Activated CD8-positive, alpha-beta memory T cell treated with anti-CD3 and anti-CD28 coated beads, Interleukin-2, amount 10 ng/mL, durations not matched to agents 7 days and 5 days (primary cell): Measurements from ENCODE around the gene CCL27. TPM values are rescaled to one million over a fixed set of nuclear protein-coding genes. Genes with fewer than 3 reads are reported as not detected.
"Not testable (repeated sequence)": the region's sequence is repeated elsewhere in the genome, so short reads cannot be mapped to it uniquely, and the experiment has no call there.

Experiments
- ATAC-seq: fragments of 150-1000 bp; cut with Tn5 transposase; one replicate; pipeline ENCODE4 v1.10.0; 2021; ENCODE audit warnings: moderate library complexity
- CTCF ChIA-PET: fragments of 350-600 bp; sonication (Branson Sonifier 250); formaldehyde crosslinking; loops from one replicate; lab custom pipeline; 2021; ENCODE audit warnings: antibody characterized with exemption; lab: Charles Lee
- DNase-seq: peaks from one replicate; pipeline ENCODE4 v3.0.0-alpha.2; 2020
- H3K27ac Mint-ChIP-seq: one replicate; pipeline ENCODE4 v1.8.0; 2021; ENCODE audit warnings: mild to moderate bottlenecking, mixed read lengths
- H3K27me3 Mint-ChIP-seq: one replicate; pipeline ENCODE4 v1.8.0; 2021; ENCODE audit warnings: mixed read lengths
- H3K36me3 Mint-ChIP-seq: one replicate; pipeline ENCODE4 v1.8.0; 2021; ENCODE audit warnings: mild to moderate bottlenecking, mixed read lengths
- H3K4me1 Mint-ChIP-seq: one replicate; pipeline ENCODE4 v1.8.0; 2021; ENCODE audit warnings: mixed read lengths
- H3K4me3 Mint-ChIP-seq: one replicate; pipeline ENCODE4 v1.8.0; 2021; ENCODE audit warnings: mild to moderate bottlenecking, moderate library complexity, mixed read lengths
- H3K9me3 Mint-ChIP-seq: one replicate; pipeline ENCODE4 v1.8.0; 2022; ENCODE audit warnings: low read depth, mixed read lengths
- total RNA-seq, 2 experiments: library from RNA; stranded (reverse); gene quantifications; one replicate each; pipeline ENCODE4 v1.2.3, GENCODE V29; 2021

CCL27 gene
- total RNA-seq, 2 experiments from 2014 or later = not detected

DNA sequence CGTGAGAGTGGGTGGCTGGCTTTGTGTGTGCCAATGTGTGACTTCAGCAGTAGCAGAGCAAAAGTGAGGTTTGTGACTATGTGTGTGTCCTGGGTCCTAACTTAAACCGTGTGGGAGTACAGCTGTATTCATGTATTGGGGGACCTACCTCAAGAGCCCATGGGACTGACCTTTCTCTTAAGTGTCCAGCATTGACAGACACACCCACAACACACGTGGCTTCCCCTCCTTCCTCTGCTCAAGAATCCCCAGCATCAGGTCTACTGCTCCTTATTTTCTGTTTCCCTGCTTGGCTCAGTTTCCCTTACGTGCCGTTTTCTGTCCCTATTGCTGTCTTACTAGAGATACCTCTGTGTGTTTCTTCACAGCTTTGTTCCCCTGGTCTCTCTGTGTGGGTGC is 9.9 kb downstream of the CCL27 start:
- ATAC-seq (no peak), DNase-seq (no peak)
- Mint-ChIP-seq H3K36me3 (peaks cover 16% of the 10 kb centered on the region), H3K27ac (no peak overlapping the region), H3K4me3 (no peak overlapping the region), H3K9me3 (no peaks in the 10 kb centered on the region), H3K4me1 (peaks cover 21% of the 10 kb centered on the region), H3K27me3 (no peaks in the 10 kb centered on the region)
- CTCF ChIA-PET = interaction anchor here (1.2 to 10.7 kb wide), 2 partner anchors 8 kb away, joined by 3 to 124 read pairs; partner anchors contain the start of gene CCL27

DNA sequence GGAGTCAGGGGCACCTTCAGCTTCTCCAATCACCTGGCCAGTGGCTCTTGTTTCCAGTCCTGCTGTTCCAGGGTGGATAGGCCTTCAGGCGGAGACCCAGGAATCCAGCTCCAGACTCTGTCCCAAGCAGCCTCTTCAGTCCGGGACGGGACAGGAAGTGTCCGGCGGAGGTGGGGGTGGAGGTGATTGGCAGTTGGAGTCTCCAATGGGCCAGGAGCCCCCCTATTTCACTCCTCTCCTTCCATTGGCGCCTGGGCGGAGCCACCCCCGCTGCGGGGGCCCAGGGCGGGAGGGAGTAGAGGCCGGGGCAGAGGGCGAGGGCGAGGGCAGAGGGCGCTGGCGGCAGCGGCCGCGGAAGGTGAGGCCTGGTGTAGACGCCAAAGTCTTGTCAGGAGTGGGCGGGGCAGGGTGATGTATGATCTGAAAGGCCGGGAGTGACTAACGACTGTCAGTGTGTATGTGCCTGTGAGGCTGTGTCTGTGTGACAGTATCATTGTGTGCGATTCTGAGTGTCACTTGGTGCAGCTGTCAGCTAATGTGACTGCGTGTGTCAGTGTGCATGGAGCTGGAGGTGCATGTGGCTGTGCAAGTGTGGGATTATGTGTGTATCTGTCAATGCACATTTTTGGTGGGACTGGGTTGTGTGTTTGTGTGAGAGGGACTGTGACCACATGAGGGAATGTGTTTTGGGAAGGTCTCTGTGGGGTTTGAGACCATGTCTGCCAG is 10.4 kb downstream of the CCL27 start, which contains the start of gene IL11RA:
TSS of gene IL11RA (plus strand) at position 310 of the 726 bp plus-strand sequence. CDS start 3,033 bp downstream, outside the sequence.
- Mint-ChIP-seq H3K27ac (no peak within 1 kb of the TSS), H3K36me3 (peaks cover 17% of the 10 kb centered on the region), H3K4me1 (peaks cover 25% of the 10 kb centered on the region), H3K27me3 (no peaks in the 10 kb centered on the region), H3K4me3 (no peak within 1 kb of the TSS), H3K9me3 (no peaks in the 10 kb centered on the region)
- peak; percentile 35 for ATAC-seq
- peak; percentile 62 for DNase-seq
- CTCF ChIA-PET = interaction anchor here (0.6 to 10.7 kb wide), 4 partner anchors 8 to 475 kb away, joined by 3 to 124 read pairs (median 3); partner anchors contain the start of gene CCL27

DNA sequence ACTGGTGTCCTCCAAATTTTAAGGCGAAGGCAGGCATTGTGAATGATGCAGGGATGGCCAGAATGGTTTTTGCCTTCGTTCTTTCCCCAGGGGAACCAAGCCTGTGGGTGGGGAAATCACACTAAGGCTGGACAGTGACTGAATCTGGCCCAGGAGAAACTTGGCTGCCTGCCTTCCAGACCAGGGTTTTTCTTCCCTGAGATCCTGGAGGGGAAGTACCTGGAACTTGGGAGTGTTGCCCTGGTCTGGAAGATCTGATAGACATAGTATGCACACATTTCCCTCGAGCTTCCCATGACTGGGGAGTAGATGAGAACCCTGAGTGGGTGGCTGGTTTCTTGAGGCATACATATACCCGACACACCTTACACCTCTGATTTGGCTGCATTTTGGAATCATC is 11.1 kb downstream of the CCL27 start:
- CTCF ChIA-PET = interaction anchor here (0.6 to 10.7 kb wide), 2 partner anchors 9 to 476 kb away, joined by 3 to 124 read pairs; partner anchors contain the start of gene CCL27
- no peak for ATAC-seq
- no peak overlapping the region for H3K4me3 Mint-ChIP-seq
- no peak overlapping the region for H3K27ac Mint-ChIP-seq
- peaks cover 26% of the 10 kb centered on the region for H3K4me1 Mint-ChIP-seq
- no peaks in the 10 kb centered on the region for H3K9me3 Mint-ChIP-seq
- peaks cover 17% of the 10 kb centered on the region for H3K36me3 Mint-ChIP-seq
- no peak for DNase-seq
- no peaks in the 10 kb centered on the region for H3K27me3 Mint-ChIP-seq

DNA sequence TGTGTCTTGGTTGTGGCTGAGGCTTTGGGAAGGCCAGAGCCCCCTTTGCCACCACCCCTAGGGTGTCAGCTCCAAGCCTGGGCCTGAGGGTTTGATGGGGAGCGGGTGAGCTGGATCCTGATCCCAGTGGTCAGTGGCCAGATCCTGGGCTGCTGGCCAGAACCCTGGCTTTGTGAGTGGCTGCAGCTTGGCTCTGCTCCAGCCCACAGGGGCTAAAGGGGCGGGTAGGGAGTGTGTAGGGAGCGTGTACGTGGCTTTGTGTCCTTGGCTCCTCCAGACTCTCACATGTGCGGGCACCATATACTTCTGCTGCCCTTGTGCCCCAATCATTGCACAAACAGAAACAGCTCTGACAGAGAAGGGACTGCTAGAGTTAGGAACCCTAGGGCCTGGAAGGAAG is 11.6 kb downstream of the CCL27 start:
- H3K36me3 Mint-ChIP-seq = peaks cover 17% of the 10 kb centered on the region
- no peak for DNase-seq
- H3K27ac Mint-ChIP-seq = no peak overlapping the region
- no peaks in the 10 kb centered on the region for H3K9me3 Mint-ChIP-seq
- H3K4me1 Mint-ChIP-seq = peaks cover 31% of the 10 kb centered on the region
- H3K4me3 Mint-ChIP-seq = no peak overlapping the region
- no peak for ATAC-seq
- CTCF ChIA-PET = interaction anchor here (10.7 kb wide), 1 partner anchor 10 kb away, joined by 124 read pairs; the partner anchor contains the start of gene CCL27
- no peaks in the 10 kb centered on the region for H3K27me3 Mint-ChIP-seq

DNA sequence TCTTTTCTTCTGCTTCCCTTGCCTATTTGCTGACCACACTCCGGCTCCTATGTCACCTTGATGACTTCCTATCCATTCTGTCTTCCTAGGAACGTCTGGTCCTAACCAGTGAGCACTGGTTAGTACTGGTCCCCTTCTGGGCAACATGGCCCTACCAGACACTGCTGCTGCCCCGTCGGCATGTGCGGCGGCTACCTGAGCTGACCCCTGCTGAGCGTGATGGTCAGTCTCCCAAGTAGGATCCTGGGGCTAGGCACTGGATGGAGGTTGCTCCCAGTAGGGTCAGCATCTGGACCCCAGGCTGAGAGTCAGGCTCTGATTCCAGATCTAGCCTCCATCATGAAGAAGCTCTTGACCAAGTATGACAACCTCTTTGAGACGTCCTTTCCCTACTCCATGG is 13.8 kb downstream of the CCL27 start:
- no peak for ATAC-seq
- CTCF ChIA-PET = interaction anchor here (1.3 to 10.7 kb wide), 3 partner anchors 12 to 48 kb away, joined by 3 to 124 read pairs (median 110); partner anchors contain the start of genes CCL27 and SIGMAR1
- DNase-seq = no peak
- Mint-ChIP-seq H3K4me3 (peak overlapping the region; percentile 15), H3K27ac (no peak overlapping the region), H3K36me3 (peaks cover 17% of the 10 kb centered on the region), H3K27me3 (no peaks in the 10 kb centered on the region), H3K9me3 (no peaks in the 10 kb centered on the region), H3K4me1 (peaks cover 33% of the 10 kb centered on the region)

DNA sequence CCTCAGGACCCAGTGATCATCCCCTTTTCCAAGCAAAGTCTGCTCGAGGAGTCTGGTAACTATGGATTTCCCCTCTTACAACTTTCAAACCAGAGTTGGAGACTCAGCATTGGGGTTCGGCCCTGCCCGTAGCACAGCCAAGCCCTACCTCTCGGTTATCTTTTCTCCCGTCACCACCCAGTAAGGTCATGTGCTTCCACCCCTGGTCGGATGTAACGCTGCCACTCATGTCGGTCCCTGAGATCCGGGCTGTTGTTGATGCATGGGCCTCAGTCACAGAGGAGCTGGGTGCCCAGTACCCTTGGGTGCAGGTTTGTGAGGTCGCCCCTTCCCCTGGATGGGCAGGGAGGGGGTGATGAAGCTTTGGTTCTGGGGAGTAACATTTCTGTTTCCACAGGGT is 14.8 kb downstream of the CCL27 start:
- ATAC-seq (no peak), DNase-seq (no peak)
- no peaks in the 10 kb centered on the region for H3K9me3 Mint-ChIP-seq
- peak overlapping the region; percentile 87 for H3K27ac Mint-ChIP-seq
- H3K36me3 Mint-ChIP-seq = peaks cover 17% of the 10 kb centered on the region
- H3K27me3 Mint-ChIP-seq = no peaks in the 10 kb centered on the region
- H3K4me1 Mint-ChIP-seq = peaks cover 28% of the 10 kb centered on the region
- H3K4me3 Mint-ChIP-seq = peak overlapping the region; percentile 92
- CTCF ChIA-PET = interaction anchor here (0.7 to 10.7 kb wide), 6 partner anchors 12 to 56 kb away, joined by 3 to 124 read pairs (median 6); partner anchors contain the start of genes CCL27, RPP25L and SIGMAR1

DNA sequence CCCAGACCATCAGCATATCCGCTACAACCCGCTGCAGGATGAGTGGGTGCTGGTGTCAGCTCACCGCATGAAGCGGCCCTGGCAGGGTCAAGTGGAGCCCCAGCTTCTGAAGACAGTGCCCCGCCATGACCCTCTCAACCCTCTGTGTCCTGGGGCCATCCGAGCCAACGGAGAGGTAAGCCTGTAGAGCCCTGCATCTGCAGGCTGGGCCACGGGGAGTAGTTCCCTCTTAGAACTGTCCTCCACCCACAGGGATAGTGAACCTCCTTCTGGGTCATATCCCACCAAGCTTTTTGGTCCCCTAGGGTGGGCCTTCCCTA is 15.4 kb downstream of the CCL27 start:
- peaks cover 17% of the 10 kb centered on the region for H3K36me3 Mint-ChIP-seq
- no peaks in the 10 kb centered on the region for H3K9me3 Mint-ChIP-seq
- CTCF ChIA-PET = interaction anchor here (0.9 to 10.7 kb wide), 14 partner anchors 11 to 338 kb away, joined by 3 to 124 read pairs (median 5); partner anchors contain the start of genes CCL27, DCTN3, RPP25L and SIGMAR1
- peak overlapping the region; percentile 87 for H3K27ac Mint-ChIP-seq
- H3K4me3 Mint-ChIP-seq = peak overlapping the region; percentile 92
- H3K4me1 Mint-ChIP-seq = peaks cover 24% of the 10 kb centered on the region
- ATAC-seq (no peak), DNase-seq (no peak)
- no peaks in the 10 kb centered on the region for H3K27me3 Mint-ChIP-seq

DNA sequence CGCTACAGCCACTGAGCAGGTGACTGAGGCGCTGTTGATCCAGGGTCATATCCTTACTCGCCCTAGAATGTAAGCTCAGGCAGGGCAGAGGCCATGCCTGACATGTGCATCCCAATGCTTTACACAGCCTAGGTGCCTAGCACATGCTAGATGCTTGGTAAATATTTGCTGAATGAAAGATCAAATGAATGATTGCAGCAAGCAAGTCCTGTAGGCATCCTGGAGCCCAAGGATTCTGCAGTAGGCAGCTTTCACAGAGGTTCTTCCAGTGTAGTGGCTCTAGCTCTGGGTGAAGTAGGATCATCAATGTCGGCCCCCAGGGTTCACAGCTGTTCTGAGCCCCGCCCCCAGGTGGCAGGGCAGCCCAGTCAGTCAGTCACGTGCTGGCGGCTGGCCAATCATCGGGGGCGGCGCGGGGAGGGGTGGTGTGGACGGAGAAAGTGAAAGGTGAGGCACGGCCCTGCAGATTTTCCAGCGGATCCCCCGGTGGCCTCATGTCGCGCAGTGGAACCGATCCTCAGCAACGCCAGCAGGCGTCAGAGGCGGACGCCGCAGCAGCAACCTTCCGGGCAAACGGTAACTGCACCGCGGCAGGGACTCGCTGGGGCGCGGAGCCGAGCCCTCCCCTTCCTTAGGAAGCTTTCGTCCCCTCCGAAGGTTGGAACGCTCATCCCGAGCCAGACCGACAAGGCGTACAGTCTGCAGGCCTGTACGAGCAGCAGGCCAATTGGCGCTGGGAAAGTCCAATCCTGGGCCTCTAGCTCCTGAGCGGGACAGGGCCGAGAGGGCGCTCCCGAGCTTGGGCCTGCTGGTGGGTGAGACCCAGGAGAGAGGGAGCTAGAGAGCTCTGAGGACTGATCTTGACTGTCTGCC is 16.0 kb downstream of the CCL27 start, which contains the start of gene GALT:
TSS of gene GALT (plus strand) at position 465 of the 873 bp plus-strand sequence. CDS start at position 495, 30 bp downstream.
- CTCF ChIA-PET = interaction anchor here (0.9 to 10.7 kb wide), 14 partner anchors 11 to 339 kb away, joined by 3 to 124 read pairs (median 5); partner anchors contain the start of genes CCL27, DCTN3, RPP25L and SIGMAR1

DNA sequence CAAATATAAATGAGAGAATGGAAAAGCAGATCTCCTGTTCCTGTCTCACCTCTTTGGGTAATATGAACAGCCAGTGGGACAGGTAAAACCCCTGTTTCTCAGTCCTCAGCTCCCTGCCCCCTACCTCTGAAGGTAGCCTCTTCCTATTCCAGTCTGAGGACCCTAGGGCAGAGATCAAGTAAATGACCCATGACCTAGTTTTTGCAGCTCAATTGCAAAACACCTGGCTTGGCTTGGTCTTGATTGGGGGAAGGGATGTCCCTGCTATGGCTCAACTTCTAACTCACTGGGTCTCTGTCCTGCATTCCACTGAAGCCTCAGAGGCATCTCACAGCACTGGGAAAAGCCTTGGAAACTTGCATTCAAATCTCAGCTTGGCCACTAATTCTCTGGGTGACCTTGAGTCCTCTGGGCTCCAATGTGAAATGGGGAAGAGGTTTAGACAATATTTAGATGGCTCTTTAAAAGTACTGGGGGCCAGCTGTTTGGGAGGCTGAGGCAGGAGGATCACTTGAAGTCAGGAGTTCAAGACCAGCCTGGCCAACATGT is 17.6 kb downstream of the CCL27 start:
- H3K27ac Mint-ChIP-seq = no peak overlapping the region
- H3K4me3 Mint-ChIP-seq = no peak overlapping the region
- DNase-seq (no peak), ATAC-seq (no peak)
- peaks cover 25% of the 10 kb centered on the region for H3K4me1 Mint-ChIP-seq
- H3K27me3 Mint-ChIP-seq = no peaks in the 10 kb centered on the region
- CTCF ChIA-PET = interaction anchor here (0.7 to 10.7 kb wide), 6 partner anchors 8 to 56 kb away, joined by 3 to 124 read pairs (median 20); partner anchors contain the start of genes CCL27 and SIGMAR1
- peaks cover 16% of the 10 kb centered on the region for H3K36me3 Mint-ChIP-seq
- H3K9me3 Mint-ChIP-seq = no peaks in the 10 kb centered on the region

More for the DNA sequence above, 16.0 kb downstream of the CCL27 start, which contains the start of gene GALT:
- peaks cover 17% of the 10 kb centered on the region for H3K36me3 Mint-ChIP-seq
- H3K4me1 Mint-ChIP-seq = peaks cover 24% of the 10 kb centered on the region
- peak; percentile 98 for DNase-seq
- H3K9me3 Mint-ChIP-seq = no peaks in the 10 kb centered on the region
- H3K27me3 Mint-ChIP-seq = no peaks in the 10 kb centered on the region
- H3K4me3 Mint-ChIP-seq = peak within 1 kb of the TSS; percentile 92
- peak within 1 kb of the TSS; percentile 87 for H3K27ac Mint-ChIP-seq
- ATAC-seq = peak; percentile 88

DNA sequence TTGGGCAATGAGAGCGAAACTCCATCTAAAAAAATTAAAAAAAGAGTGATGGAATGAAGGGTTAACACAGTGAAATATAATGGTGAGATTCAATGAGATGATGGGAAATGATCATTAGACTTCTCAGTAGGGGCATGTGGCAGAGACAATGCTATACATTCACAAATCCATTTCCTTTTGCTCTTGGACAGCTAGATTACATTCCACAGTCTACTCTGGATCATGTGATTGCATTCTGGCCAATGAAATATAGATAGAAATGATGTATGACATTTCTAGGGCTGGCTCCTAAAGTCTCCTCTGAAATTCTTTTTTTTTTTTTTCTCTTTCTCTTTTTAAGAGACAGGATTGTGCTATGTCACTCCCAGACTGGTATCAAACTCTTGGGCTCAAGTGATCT is 19.8 kb downstream of the CCL27 start:
- Mint-ChIP-seq H3K4me3 (no peak overlapping the region), H3K4me1 (peaks cover 24% of the 10 kb centered on the region), H3K27me3 (no peaks in the 10 kb centered on the region), H3K27ac (no peak overlapping the region), H3K36me3 (peaks cover 2% of the 10 kb centered on the region), H3K9me3 (no peaks in the 10 kb centered on the region)
- CTCF ChIA-PET = interaction anchor here (0.9 to 6.7 kb wide), 3 partner anchors 7 to 60 kb away, joined by 3 to 110 read pairs (median 4); partner anchors contain the start of gene SIGMAR1
- no peak for DNase-seq
- ATAC-seq = no peak

DNA sequence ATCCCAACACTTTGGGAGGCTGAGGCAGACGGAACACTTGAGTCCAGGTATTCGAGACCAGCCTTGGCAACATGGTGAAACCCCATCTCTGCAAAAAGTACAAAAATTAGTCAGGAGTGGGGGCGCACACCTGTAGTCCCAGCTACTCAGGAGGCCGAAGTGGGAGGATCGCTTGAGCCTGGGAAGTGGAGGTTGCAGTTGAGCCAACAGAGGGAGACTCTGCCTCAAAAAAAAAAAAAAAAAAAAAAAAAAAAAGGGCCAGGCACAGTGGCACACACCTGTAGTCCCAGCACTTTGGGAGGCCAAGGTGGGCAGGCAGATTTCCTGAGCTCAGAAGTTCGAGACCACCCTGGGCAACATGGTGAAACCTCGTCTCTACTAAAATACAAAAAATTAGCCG is 23.1 kb downstream of the CCL27 start:
- CTCF ChIA-PET = interaction anchor here (0.7 to 12.5 kb wide), 6 partner anchors 6 to 444 kb away, joined by 3 to 293 read pairs (median 28); partner anchors contain the start of genes ARID3C, CCL27, DCTN3 and GALT
- not testable (repeated sequence) for H3K4me3 Mint-ChIP-seq, H3K9me3 Mint-ChIP-seq, H3K27ac Mint-ChIP-seq, H3K36me3 Mint-ChIP-seq, DNase-seq, ATAC-seq, H3K27me3 Mint-ChIP-seq
- peaks cover 30% of the 10 kb centered on the region for H3K4me1 Mint-ChIP-seq

DNA sequence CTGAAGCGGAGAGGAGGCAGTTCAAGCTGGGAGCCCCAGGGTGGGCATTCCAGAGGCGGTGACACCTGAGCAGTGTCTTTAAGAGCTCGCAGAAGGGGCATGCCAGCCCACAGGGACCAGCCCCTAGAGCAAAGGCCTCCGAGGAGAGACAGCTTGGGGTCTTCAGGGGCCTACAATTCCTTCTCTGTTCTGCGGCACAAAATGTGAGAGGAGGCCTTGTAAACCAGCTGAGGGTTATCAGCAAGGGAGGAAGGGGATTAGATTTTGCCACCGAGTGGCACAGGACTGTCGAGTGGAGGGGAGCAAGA is 24.4 kb downstream of the CCL27 start:
- DNase-seq (no peak), ATAC-seq (no peak)
- Mint-ChIP-seq H3K27ac (peak overlapping the region; percentile 87), H3K9me3 (no peaks in the 10 kb centered on the region), H3K36me3 (peaks cover 9% of the 10 kb centered on the region), H3K4me3 (peak overlapping the region; percentile 85), H3K27me3 (no peaks in the 10 kb centered on the region), H3K4me1 (peaks cover 36% of the 10 kb centered on the region)
- CTCF ChIA-PET = interaction anchor here (1.1 to 12.5 kb wide), 11 partner anchors 7 to 975 kb away, joined by 3 to 293 read pairs (median 8); partner anchors contain the start of genes ARID3C, CCL27, DCTN3 and FANCG
